Smooth muscle cell (in vitro differentiated cells): Measurements from ENCODE around the gene INPP4B. TPM values are rescaled to one million over a fixed set of nuclear protein-coding genes. Genes with fewer than 3 reads are reported as not detected.
A peak's percentile ranks its signal among the peaks of the same experiment; 100 is the strongest.

ENCODE experiments used
- DNase-seq: peaks from one replicate; lab custom pipeline; 2025; ENCODE audit not compliant: unreplicated experiment; lab: John Stamatoyannopoulos, UW
- H2AFZ ChIP-seq: fragments of 200-600 bp; sonication (generic); 2 replicates; pipeline ENCODE4 v1.6.0; 2016; ENCODE audit warnings: antibody characterized with exemption, low read depth, mild to moderate bottlenecking
- H3F3A ChIP-seq: fragments of 200-600 bp; sonication (generic); 2 replicates; pipeline ENCODE4 v1.6.0; 2017; ENCODE audit warnings: antibody characterized with exemption, low read depth
- H3K27ac ChIP-seq: fragments of 200-600 bp; sonication (generic); 2 replicates; pipeline ENCODE4 v1.5.1; 2016; ENCODE audit warnings: low read depth, mild to moderate bottlenecking
- H3K27me3 ChIP-seq: fragments of 200-600 bp; sonication (generic); 2 replicates; pipeline ENCODE4 v1.6.1; 2016; ENCODE audit warnings: low read depth, mild to moderate bottlenecking
- H3K36me3 ChIP-seq: fragments of 200-600 bp; sonication (generic); 2 replicates; pipeline ENCODE4 v1.5.1; 2016; ENCODE audit warnings: low read depth
- H3K4me1 ChIP-seq: fragments of 200-600 bp; sonication (generic); 2 replicates; pipeline ENCODE4 v1.5.1; 2016; ENCODE audit warnings: low read depth
- H3K4me2 ChIP-seq: fragments of 200-600 bp; sonication (generic); 2 replicates; pipeline ENCODE4 v1.6.0; 2016; ENCODE audit warnings: mild to moderate bottlenecking
- H3K4me3 ChIP-seq: fragments of 200-600 bp; sonication (generic); 2 replicates; pipeline ENCODE4 v1.5.1; 2016; ENCODE audit warnings: mild to moderate bottlenecking
- H3K79me2 ChIP-seq: fragments of 200-600 bp; sonication (generic); 2 replicates; pipeline ENCODE4 v1.6.0; 2016; ENCODE audit warnings: low read depth, mild to moderate bottlenecking
- H3K9ac ChIP-seq: fragments of 200-600 bp; sonication (generic); 2 replicates; pipeline ENCODE4 v1.6.0; 2016; ENCODE audit warnings: low read depth
- H3K9me3 ChIP-seq: fragments of 200-600 bp; sonication (generic); replicated peaks from 2 replicates; pipeline ENCODE4 v1.5.1; 2016; ENCODE audit warnings: low read depth
- H4K20me1 ChIP-seq: fragments of 200-600 bp; sonication (generic); 2 replicates; pipeline ENCODE4 v1.6.0; 2016; ENCODE audit warnings: low read depth
- CTCF ChIP-seq: fragments of 200-600 bp; sonication (generic); IDR thresholded peaks from 2 replicates; pipeline ENCODE4 v1.5.1; 2017; ENCODE audit warnings: borderline replicate concordance, mild to moderate bottlenecking, antibody characterized with exemption; ENCODE audit not compliant: insufficient read depth, poor library complexity, severe bottlenecking
- WGBS: methylation state at CpG from one replicate; pipeline ENCODE4 v1.1.7; 2016; ENCODE audit warnings: low lambda C conversion rate; 5-methylcytosine and 5-hydroxymethylcytosine counted together
- polyA plus RNA-seq: library from polyadenylated mRNA; unstranded; fragments of >200 nt; fragmentation: Nextera tagmentation; extraction: Ambion mirVana; gene quantifications from 2 replicates; pipeline ENCODE4 v1.2.1, GENCODE V29; 2016
- total RNA-seq: library from RNA; depleted of rRNA; stranded (reverse); fragments of >200 nt; gene quantifications from 2 replicates; pipeline ENCODE4 v1.2.3, GENCODE V29; 2014

The INPP4B gene
- total RNA-seq (10.9 and 14.6 TPM in 2 replicates), polyA plus RNA-seq (2.0 and 6.9 TPM in 2 replicates)

GRCh38 chr4:142846108-142846728, at the start of gene INPP4B:
TSS of gene INPP4B (minus strand) at chr4:142846301.
- no peaks in the 10 kb centered on the region for H3K79me2 ChIP-seq
- no peaks in the 10 kb centered on the region for H3K36me3 ChIP-seq
- no peak for TF ChIP-seq CTCF
- H3K4me3 ChIP-seq: peak within 1 kb of the TSS; percentile 59
- peak within 1 kb of the TSS; percentile 75 for H2AFZ ChIP-seq
- WGBS: 1% methylated on average over 52 of the region's 55 CpGs
- H3K4me2 ChIP-seq: peak within 1 kb of the TSS; percentile 93
- no peaks in the 10 kb centered on the region for H3F3A ChIP-seq
- H4K20me1 ChIP-seq: no peaks in the 10 kb centered on the region
- peaks cover 84% of the 10 kb centered on the region for H3K27me3 ChIP-seq
- no peak within 1 kb of the TSS for H3K9ac ChIP-seq
- H3K4me1 ChIP-seq: no peaks in the 10 kb centered on the region
- DNase-seq: peak; percentile 15
- H3K9me3 ChIP-seq: no peaks in the 10 kb centered on the region
- H3K27ac ChIP-seq: no peak within 1 kb of the TSS

DNA sequence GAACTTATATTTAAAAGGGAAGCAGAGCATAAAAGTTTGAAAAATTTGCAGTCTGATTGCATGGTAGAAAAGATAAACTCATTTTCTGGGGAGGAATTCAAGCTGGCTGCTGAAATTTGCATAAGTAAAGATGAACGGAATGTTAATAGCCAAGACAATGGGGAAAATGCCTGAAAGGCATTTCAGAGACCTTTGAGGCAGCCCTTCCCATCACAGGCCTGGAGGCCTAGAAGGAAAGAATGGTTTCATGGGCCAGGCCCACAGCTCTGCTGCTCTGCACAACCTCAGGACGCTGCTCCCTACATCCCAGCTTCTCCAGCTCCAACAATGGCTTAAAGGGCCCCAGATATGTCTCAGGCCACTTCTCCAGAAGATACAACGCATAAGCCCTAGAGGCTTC, 46.9 kb upstream of the INPP4B start:
- Histone ChIP-seq H3K27ac (no peak overlapping the region), H3K9ac (no peak overlapping the region), H3K4me3 (no peak overlapping the region), H3K27me3 (no peaks in the 10 kb centered on the region), H2AFZ (no peak overlapping the region), H3K79me2 (no peaks in the 10 kb centered on the region), H4K20me1 (no peaks in the 10 kb centered on the region), H3K4me2 (no peak overlapping the region), H3K36me3 (no peaks in the 10 kb centered on the region), H3F3A (no peaks in the 10 kb centered on the region), H3K9me3 (peaks cover 3% of the 10 kb centered on the region), H3K4me1 (no peaks in the 10 kb centered on the region)
- TF ChIP-seq CTCF: no peak
- 82% methylated on average over 3 of the region's 3 CpGs for WGBS
- no peak for DNase-seq

DNA sequence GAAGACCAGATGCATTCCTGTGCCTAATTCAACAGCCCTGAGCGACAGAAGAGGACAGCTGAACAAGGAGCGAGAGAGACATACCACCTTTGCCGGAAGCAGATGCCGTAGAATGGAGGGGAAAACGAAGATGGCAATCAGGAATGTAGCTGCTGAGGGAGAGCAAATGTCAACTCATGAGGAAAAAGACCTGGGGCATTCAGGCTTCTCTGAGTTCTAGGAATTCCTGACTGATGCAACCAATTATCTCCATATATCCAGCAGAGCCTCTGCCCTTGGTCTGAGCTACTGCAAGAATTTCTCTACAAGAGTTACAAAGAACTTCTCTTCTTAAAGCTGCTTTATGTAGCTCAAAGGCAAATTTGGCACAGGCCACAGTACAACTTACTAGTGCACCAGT, 40.5 kb upstream of the INPP4B start:
- no peak for DNase-seq
- H3F3A ChIP-seq: no peaks in the 10 kb centered on the region
- no peaks in the 10 kb centered on the region for H3K27me3 ChIP-seq
- no peak overlapping the region for H3K9ac ChIP-seq
- H3K36me3 ChIP-seq: no peaks in the 10 kb centered on the region
- H3K27ac ChIP-seq: no peak overlapping the region
- no peaks in the 10 kb centered on the region for H3K9me3 ChIP-seq
- H2AFZ ChIP-seq: no peak overlapping the region
- TF ChIP-seq CTCF: no peak
- H3K4me2 ChIP-seq: no peak overlapping the region
- 72% methylated on average over 5 of the region's 5 CpGs for WGBS
- H4K20me1 ChIP-seq: no peaks in the 10 kb centered on the region
- H3K4me1 ChIP-seq: no peaks in the 10 kb centered on the region
- H3K79me2 ChIP-seq: no peaks in the 10 kb centered on the region
- H3K4me3 ChIP-seq: no peak overlapping the region
